Uterus (tissue), 2 donors: ENCODE results near the gene PNRC2.

ENCODE experiments used
- POLR2A ChIP-seq, 2 donors: fragments of 450-650 bp; IDR thresholded peaks; one replicate each; pipeline ENCODE4 v1.6.1; 2016; ENCODE audit warnings: antibody characterized with exemption in 2 of 2, mild to moderate bottlenecking in 1 of 2, moderate library complexity in 1 of 2
- TF ChIP-seq, protein P1 (sequence below), 4 experiments: fragments of 200-600 bp in 2 of 4; fragments of 450-650 bp in 2 of 4; sonication (generic) in 2 of 4; IDR thresholded peaks; one replicate each; pipeline ENCODE4 v1.5.1; 2016 to 2019; ENCODE audit warnings: antibody characterized with exemption in 4 of 4, mild to moderate bottlenecking in 2 of 4, moderate library complexity in 1 of 4

DNA sequence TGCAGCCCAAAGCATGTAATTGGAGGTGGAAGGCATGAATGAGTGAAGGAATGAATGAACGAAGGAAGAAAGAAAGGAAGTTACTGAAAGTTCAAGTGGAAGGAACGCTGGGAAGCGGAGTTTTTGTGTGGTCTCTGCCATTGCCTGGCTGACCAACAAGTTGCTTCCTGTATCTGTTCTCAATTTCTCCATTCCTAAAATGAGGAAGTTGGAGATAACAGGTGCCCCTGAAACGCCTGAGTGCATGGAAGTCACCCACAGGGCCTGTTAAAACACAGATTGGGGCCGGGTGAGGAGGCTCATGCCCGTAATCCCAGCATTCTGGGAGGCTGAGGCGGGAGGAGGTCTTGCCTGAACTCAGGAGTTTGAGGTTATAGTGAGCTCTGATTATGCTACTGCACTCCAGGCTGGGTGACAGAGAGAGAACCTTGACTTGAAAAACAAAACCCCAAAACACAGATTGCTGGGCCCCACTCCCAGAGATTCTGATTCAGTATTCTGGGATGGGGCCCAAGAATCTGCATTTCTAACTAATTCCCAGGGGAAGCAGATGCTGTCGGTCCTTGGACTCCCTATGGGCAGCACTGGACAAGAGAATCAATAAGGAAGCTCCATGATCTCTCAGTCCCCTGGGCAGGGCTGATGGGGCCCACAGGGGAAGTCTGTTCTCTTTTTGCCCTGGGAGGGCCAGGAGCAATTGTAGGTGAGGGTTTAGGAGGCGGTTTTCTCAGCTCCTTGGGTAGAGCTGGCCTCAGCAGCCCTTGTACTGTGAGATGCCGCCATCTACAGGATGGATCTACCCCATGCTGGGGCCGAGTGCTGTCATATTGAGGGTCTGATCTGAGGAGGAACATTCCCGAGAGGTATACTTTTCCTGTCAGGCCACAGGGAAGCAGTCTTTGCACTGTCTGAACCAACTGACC, 43.2 kb upstream of the PNRC2 start:
- TF ChIP-seq, protein P1, sequence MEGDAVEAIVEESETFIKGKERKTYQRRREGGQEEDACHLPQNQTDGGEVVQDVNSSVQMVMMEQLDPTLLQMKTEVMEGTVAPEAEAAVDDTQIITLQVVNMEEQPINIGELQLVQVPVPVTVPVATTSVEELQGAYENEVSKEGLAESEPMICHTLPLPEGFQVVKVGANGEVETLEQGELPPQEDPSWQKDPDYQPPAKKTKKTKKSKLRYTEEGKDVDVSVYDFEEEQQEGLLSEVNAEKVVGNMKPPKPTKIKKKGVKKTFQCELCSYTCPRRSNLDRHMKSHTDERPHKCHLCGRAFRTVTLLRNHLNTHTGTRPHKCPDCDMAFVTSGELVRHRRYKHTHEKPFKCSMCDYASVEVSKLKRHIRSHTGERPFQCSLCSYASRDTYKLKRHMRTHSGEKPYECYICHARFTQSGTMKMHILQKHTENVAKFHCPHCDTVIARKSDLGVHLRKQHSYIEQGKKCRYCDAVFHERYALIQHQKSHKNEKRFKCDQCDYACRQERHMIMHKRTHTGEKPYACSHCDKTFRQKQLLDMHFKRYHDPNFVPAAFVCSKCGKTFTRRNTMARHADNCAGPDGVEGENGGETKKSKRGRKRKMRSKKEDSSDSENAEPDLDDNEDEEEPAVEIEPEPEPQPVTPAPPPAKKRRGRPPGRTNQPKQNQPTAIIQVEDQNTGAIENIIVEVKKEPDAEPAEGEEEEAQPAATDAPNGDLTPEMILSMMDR (IDR thresholded peaks at IDR 0.05), result peak; percentile 33 to 57 (median 47)
- TF ChIP-seq POLR2A (IDR thresholded peaks at IDR 0.05), result no peak
